GM19043 (cell line): ENCODE data around the gene RPLP1.

Experiments
- ATAC-seq: cut with Tn5 transposase; IDR thresholded peaks from one replicate; pipeline ENCODE4 v1.9.1; 2021; ENCODE audit warnings: low read depth; ENCODE audit not compliant: unreplicated experiment

RPLP1 gene

GRCh38 chr15:69491038-69491505, 38.5 kb downstream of the RPLP1 start:
- no peak for ATAC-seq

GRCh38 chr15:69493406-69493805, 40.8 kb downstream of the RPLP1 start:
- ATAC-seq: no peak

GRCh38 chr15:69496001-69496400, 43.4 kb downstream of the RPLP1 start:
- ATAC-seq: no peak

GRCh38 chr15:69497076-69497475, 44.5 kb downstream of the RPLP1 start:
- ATAC-seq: no peak

- no peak for ATAC-seq
These were observed 45.0 kb downstream of the RPLP1 start for GRCh38 chr15:69497667-69498066.

- no peak for ATAC-seq
These were observed 45.7 kb downstream of the RPLP1 start for GRCh38 chr15:69498282-69498681.

- no peak for ATAC-seq
These were observed 46.4 kb downstream of the RPLP1 start for GRCh38 chr15:69498987-69499386.

GRCh38 chr15:69499521-69500211, 47.0 kb downstream of the RPLP1 start:
- ATAC-seq: no peak

- no peak for ATAC-seq
These were observed 47.7 kb downstream of the RPLP1 start for GRCh38 chr15:69500339-69500738.

GRCh38 chr15:69501456-69501855, 48.8 kb downstream of the RPLP1 start:
- ATAC-seq: no peak

GRCh38 chr15:69502470-69503045, 49.9 kb downstream of the RPLP1 start:
- no peak for ATAC-seq

- no peak for ATAC-seq
These were observed 51.9 kb downstream of the RPLP1 start for GRCh38 chr15:69504352-69505040.
